HL-60 (cell line): ENCODE data around the gene CSNK2B.

ENCODE experiments used
- DNase-seq, 2 experiments: peaks; one replicate each; pipeline ENCODE4 v3.0.0-alpha.2; 2010 to 2020; ENCODE audit warnings: low read depth in 1 of 2, low spot score in 1 of 2
- H3K27ac ChIP-seq: fragments of 250-450 bp; sonication (Bioruptor Pico); replicated peaks from 2 replicates; pipeline ENCODE4 v1.5.1; 2020; ENCODE audit warnings: mild to moderate bottlenecking, moderate library complexity
- H3K27me3 ChIP-seq: fragments of 250-450 bp; sonication (Bioruptor Pico); 2 replicates; pipeline ENCODE4 v1.5.1; 2021; ENCODE audit warnings: mild to moderate bottlenecking, moderate library complexity; ENCODE audit not compliant: insufficient read depth, poor library complexity, severe bottlenecking
- H3K4me3 ChIP-seq: replicated peaks from 2 replicates; pipeline ENCODE4 v1.5.1; 2011; ENCODE audit warnings: mild to moderate bottlenecking, control low read depth, low read length; ENCODE audit not compliant: insufficient read depth
- CTCF ChIP-seq: IDR thresholded peaks from one replicate; pipeline ENCODE4 v1.5.1; 2011; ENCODE audit warnings: low read length, control low read depth, inconsistent platforms; ENCODE audit not compliant: insufficient read depth
- GABPA ChIP-seq: IDR thresholded peaks from 2 replicates; pipeline ENCODE4 v1.6.1; 2012; ENCODE audit warnings: low read depth
- POLR2AphosphoS5 ChIP-seq: IDR thresholded peaks from 2 replicates; pipeline ENCODE4 v1.6.1; 2012; ENCODE audit warnings: low read depth
- REST ChIP-seq: IDR thresholded peaks from 2 replicates; pipeline ENCODE4 v1.6.1; 2012; ENCODE audit warnings: low read depth; ENCODE audit not compliant: insufficient replicate concordance
- SPI1 ChIP-seq: IDR thresholded peaks from 2 replicates; pipeline ENCODE4 v1.6.1; 2012; ENCODE audit warnings: low read depth, mild to moderate bottlenecking, borderline replicate concordance

The CSNK2B gene

GRCh38 chr6:31622684-31623091 lies 43.2 kb upstream of the CSNK2B start:
- TF ChIP-seq REST: no peak
- TF ChIP-seq GABPA: no peak
- no peak for TF ChIP-seq POLR2AphosphoS5
- TF ChIP-seq CTCF: no peak
- peak; percentile 88 for TF ChIP-seq SPI1
- DNase-seq: peak in 1 of 2 experiments; percentile 62
- H3K27me3 ChIP-seq: no peaks in the 10 kb centered on the region
- H3K4me3 ChIP-seq: peak overlapping the region; percentile 83
- peak overlapping the region; percentile 97; the same call in 1 of the 2 replicates for H3K27ac ChIP-seq

GRCh38 chr6:31624070-31624469 lies 41.8 kb upstream of the CSNK2B start:
- DNase-seq: no peak
- Histone ChIP-seq H3K4me3 (no peak overlapping the region), H3K27ac (no peak overlapping the region), H3K27me3 (no peaks in the 10 kb centered on the region)
- TF ChIP-seq SPI1: no peak
- no peak for TF ChIP-seq POLR2AphosphoS5
- TF ChIP-seq REST: no peak
- TF ChIP-seq CTCF: no peak
- no peak for TF ChIP-seq GABPA

GRCh38 chr6:31626952-31627351 lies 38.9 kb upstream of the CSNK2B start:
- no peaks in the 10 kb centered on the region for H3K27me3 ChIP-seq
- TF ChIP-seq SPI1 (no peak), CTCF (no peak), GABPA (no peak), REST (no peak), POLR2AphosphoS5 (no peak)
- no peak for DNase-seq
- H3K4me3 ChIP-seq: no peak overlapping the region
- H3K27ac ChIP-seq: no peak overlapping the region
